Lower leg skin (tissue), 3 donors: ENCODE measurements around the gene RSPH1.

Experiments
- POLR2A ChIP-seq, 2 donors: fragments of 450-650 bp; IDR thresholded peaks; one replicate each; pipeline ENCODE4 v1.6.1; 2016 to 2017; ENCODE audit warnings: antibody characterized with exemption in 2 of 2, mild to moderate bottlenecking in 1 of 2, moderate library complexity in 1 of 2
- TF ChIP-seq, protein P1 (sequence below), 3 donors: fragments of 450-650 bp; IDR thresholded peaks; one replicate each; pipeline ENCODE4 v1.5.1; 2016; ENCODE audit warnings: antibody characterized with exemption in 3 of 3, mild to moderate bottlenecking in 3 of 3, moderate library complexity in 2 of 3

DNA sequence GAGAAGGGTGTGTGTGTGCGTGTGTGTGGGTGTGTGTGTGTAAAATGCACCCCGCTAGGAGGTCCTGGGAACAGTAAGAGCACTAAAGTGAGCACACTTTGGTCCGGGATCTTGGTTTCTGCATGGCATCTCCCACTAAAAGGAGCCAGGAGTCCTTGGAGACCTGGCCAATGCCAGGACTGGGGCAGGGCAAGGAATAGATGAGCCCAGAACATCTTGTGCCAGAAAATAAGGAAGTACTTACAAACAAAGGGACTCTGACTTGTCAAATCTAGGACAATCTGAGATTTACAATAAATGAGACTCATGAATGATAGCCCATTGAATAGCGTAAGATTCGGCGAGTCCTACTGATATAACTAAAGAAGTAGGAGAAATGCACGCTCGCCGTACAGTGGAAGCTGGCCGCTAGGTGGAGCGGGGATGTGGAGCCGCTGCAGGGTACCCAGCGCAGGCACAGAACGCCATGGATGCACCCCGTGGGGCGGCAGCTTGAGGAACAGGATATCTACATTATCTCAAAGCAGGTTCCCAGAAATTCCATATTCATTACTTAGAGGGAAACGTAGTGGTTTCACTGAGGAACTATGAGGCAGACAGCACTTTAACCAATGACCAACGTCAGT, 24.7 kb upstream of the RSPH1 start:
- TF ChIP-seq POLR2A (IDR thresholded peaks at IDR 0.05), result no peak
- TF ChIP-seq, protein P1, sequence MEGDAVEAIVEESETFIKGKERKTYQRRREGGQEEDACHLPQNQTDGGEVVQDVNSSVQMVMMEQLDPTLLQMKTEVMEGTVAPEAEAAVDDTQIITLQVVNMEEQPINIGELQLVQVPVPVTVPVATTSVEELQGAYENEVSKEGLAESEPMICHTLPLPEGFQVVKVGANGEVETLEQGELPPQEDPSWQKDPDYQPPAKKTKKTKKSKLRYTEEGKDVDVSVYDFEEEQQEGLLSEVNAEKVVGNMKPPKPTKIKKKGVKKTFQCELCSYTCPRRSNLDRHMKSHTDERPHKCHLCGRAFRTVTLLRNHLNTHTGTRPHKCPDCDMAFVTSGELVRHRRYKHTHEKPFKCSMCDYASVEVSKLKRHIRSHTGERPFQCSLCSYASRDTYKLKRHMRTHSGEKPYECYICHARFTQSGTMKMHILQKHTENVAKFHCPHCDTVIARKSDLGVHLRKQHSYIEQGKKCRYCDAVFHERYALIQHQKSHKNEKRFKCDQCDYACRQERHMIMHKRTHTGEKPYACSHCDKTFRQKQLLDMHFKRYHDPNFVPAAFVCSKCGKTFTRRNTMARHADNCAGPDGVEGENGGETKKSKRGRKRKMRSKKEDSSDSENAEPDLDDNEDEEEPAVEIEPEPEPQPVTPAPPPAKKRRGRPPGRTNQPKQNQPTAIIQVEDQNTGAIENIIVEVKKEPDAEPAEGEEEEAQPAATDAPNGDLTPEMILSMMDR (IDR thresholded peaks at IDR 0.05), result no peak
